ENCODE results near the gene LEF1.

The LEF1 gene

GRCh38 chr4:108113229-108113628 is 55.5 kb downstream of the LEF1 start:
- H3K4me3 ChIP-seq (ENCODE audit: control insufficient read depth, low read depth, low read length) = no peak overlapping the region
- DNase-seq (ENCODE audit: low read depth) = peak; percentile 5
- no peak for TF ChIP-seq CTCF (conservative IDR thresholded peaks at IDR 0.05; ENCODE audit: control insufficient read depth, insufficient read depth, low read depth, low read length)

GRCh38 chr4:108111781-108112180 is 57.0 kb downstream of the LEF1 start:
- no peak for DNase-seq (ENCODE audit: low read depth)
- TF ChIP-seq CTCF (conservative IDR thresholded peaks at IDR 0.05; ENCODE audit: control insufficient read depth, insufficient read depth, low read depth, low read length) = no peak
- no peak overlapping the region for H3K4me3 ChIP-seq (ENCODE audit: control insufficient read depth, low read depth, low read length)

- no peak for DNase-seq (ENCODE audit: low read depth)
- no peak overlapping the region for H3K4me3 ChIP-seq (ENCODE audit: control insufficient read depth, low read depth, low read length)
- no peak for TF ChIP-seq CTCF (conservative IDR thresholded peaks at IDR 0.05; ENCODE audit: control insufficient read depth, insufficient read depth, low read depth, low read length)
Observed at GRCh38 chr4:108110450-108110849, 58.3 kb downstream of the LEF1 start.

GRCh38 chr4:108109997-108110416 is 58.7 kb downstream of the LEF1 start:
- no peak for TF ChIP-seq CTCF (conservative IDR thresholded peaks at IDR 0.05; ENCODE audit: control insufficient read depth, insufficient read depth, low read depth, low read length)
- no peak for DNase-seq (ENCODE audit: low read depth)

GRCh38 chr4:108109111-108109510 is 59.6 kb downstream of the LEF1 start:
- TF ChIP-seq CTCF (conservative IDR thresholded peaks at IDR 0.05; ENCODE audit: control insufficient read depth, insufficient read depth, low read depth, low read length) = no peak
- DNase-seq (ENCODE audit: low read depth) = no peak
- no peak overlapping the region for H3K4me3 ChIP-seq (ENCODE audit: control insufficient read depth, low read depth, low read length)

More at GRCh38 chr4:108109997-108110416, 58.7 kb downstream of the LEF1 start:
- H3K4me3 ChIP-seq (ENCODE audit: control insufficient read depth, low read depth, low read length) = no peak overlapping the region

- no peak overlapping the region for H3K4me3 ChIP-seq (ENCODE audit: control insufficient read depth, low read depth, low read length)
- TF ChIP-seq CTCF (conservative IDR thresholded peaks at IDR 0.05; ENCODE audit: control insufficient read depth, insufficient read depth, low read depth, low read length) = no peak
- DNase-seq (ENCODE audit: low read depth) = no peak
Observed at GRCh38 chr4:108107729-108108382, 60.9 kb downstream of the LEF1 start.

GRCh38 chr4:108107101-108107500 is 61.6 kb downstream of the LEF1 start:
- DNase-seq (ENCODE audit: low read depth) = no peak
- TF ChIP-seq CTCF (conservative IDR thresholded peaks at IDR 0.05; ENCODE audit: control insufficient read depth, insufficient read depth, low read depth, low read length) = no peak
- no peak overlapping the region for H3K4me3 ChIP-seq (ENCODE audit: control insufficient read depth, low read depth, low read length)
